ENCODE results near the gene CHST7. TPM values are rescaled to one million over a fixed set of nuclear protein-coding genes. Genes with fewer than 3 reads are reported as not detected.

Gene CHST7
- total RNA-seq, 1 donor from 2014 or later, result 15.9 TPM

- Histone ChIP-seq H3K27ac (replicated peaks) (no peak overlapping the region), H3K9me3 (replicated peaks) (no peaks in the 10 kb centered on the region), H3K36me3 (no peaks in the 10 kb centered on the region), H3K27me3 (ENCODE audit: low read depth) (no peaks in the 10 kb centered on the region), H3K4me3 (no peak overlapping the region), H3K4me1 (peaks cover 4% of the 10 kb centered on the region)
- peak; percentile 50 for TF ChIP-seq CTCF (IDR thresholded peaks at IDR 0.05; ENCODE audit: borderline replicate concordance)
- intact Hi-C loops (cut with micrococcal nuclease), result no loop called here
- no peak for DNase-seq
These were observed 18.6 kb upstream of the CHST7 start for GRCh38 chrX:46554942-46555341.

DNA sequence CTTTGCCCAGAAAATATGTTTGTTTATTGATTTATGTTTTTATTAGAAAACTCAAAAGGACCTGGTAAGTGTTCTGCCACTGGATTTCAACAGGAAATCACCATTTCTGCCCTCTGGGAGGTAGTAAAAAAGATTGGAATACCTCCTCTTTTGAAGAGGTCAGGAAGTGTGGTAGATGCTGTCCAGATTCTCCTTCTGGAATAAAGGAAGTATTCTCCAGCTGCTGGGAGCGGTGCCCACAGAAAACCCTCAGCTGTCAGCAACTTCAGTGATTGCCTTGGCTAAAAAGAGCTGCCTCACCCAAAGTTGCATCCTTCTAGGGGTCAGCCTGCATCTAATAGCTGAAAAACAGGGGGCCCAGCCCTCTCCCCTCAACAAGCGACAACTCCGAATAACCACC lies 14.5 kb upstream of the CHST7 start:
- no peak overlapping the region for H3K4me3 ChIP-seq
- no peaks in the 10 kb centered on the region for H3K9me3 ChIP-seq (replicated peaks)
- H3K27ac ChIP-seq (replicated peaks), result no peak overlapping the region
- intact Hi-C loops (cut with micrococcal nuclease), result no loop called here
- peak; percentile 24 for DNase-seq
- no peaks in the 10 kb centered on the region for H3K27me3 ChIP-seq (ENCODE audit: low read depth)
- no peak for TF ChIP-seq CTCF (IDR thresholded peaks at IDR 0.05; ENCODE audit: borderline replicate concordance)
- H3K36me3 ChIP-seq, result no peaks in the 10 kb centered on the region
- H3K4me1 ChIP-seq, result peaks cover 4% of the 10 kb centered on the region

- intact Hi-C loops (cut with micrococcal nuclease), result no loop called here
- no peaks in the 10 kb centered on the region for H3K9me3 ChIP-seq (replicated peaks)
- H3K4me1 ChIP-seq, result peaks cover 4% of the 10 kb centered on the region
- TF ChIP-seq CTCF (IDR thresholded peaks at IDR 0.05; ENCODE audit: borderline replicate concordance), result no peak
- H3K4me3 ChIP-seq, result no peak overlapping the region
- peak overlapping the region; percentile 56 for H3K27ac ChIP-seq (replicated peaks)
- H3K27me3 ChIP-seq (ENCODE audit: low read depth), result no peaks in the 10 kb centered on the region
- no peaks in the 10 kb centered on the region for H3K36me3 ChIP-seq
- no peak for DNase-seq
These were observed 11.5 kb upstream of the CHST7 start for GRCh38 chrX:46561824-46562657.

DNA sequence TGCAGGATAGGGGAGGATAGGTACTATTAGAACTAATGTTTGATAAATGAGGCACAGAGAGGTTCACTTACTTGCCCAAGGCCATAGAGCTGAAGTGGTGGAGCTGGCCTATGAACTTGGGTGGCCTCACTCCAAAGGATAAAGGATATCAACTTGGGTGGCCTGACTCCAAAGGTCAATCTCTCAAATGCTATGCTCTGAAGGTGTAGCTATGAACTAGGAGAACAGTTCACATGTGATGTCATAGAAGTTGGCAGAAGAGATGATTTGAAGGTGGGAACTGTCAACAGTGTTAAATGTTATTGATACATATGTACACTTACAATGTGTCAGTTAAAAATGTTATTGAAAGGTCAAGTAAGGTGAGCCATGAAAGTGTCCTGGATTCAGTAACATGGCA lies 6.2 kb upstream of the CHST7 start:
- H3K9me3 ChIP-seq (replicated peaks), result no peaks in the 10 kb centered on the region
- no peak for TF ChIP-seq CTCF (IDR thresholded peaks at IDR 0.05; ENCODE audit: borderline replicate concordance)
- H3K4me1 ChIP-seq, result no peaks in the 10 kb centered on the region
- H3K27ac ChIP-seq (replicated peaks), result no peak overlapping the region
- H3K36me3 ChIP-seq, result no peaks in the 10 kb centered on the region
- H3K27me3 ChIP-seq (ENCODE audit: low read depth), result no peaks in the 10 kb centered on the region
- intact Hi-C loops (cut with micrococcal nuclease), result no loop called here
- no peak overlapping the region for H3K4me3 ChIP-seq
- no peak for DNase-seq

DNA sequence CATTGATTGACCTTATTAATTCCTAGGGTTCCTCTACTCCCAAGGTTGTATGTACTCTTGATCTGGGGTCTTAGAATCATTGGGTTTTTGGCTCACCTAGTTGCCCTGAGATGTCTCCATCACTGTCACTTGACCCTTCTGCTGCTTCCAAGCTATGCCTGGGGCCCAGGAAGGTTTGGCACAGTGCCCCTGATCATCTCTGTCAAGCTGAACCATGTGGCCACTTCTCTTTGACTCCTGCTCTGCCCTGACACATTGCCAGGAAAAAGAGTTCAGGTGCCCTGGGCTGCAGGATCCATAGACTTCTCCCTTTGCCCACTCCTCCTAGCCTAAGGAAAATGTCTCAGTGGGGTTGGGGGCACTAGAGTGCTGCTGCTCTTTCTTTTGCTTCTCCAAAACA lies 3.9 kb upstream of the CHST7 start:
- TF ChIP-seq CTCF (IDR thresholded peaks at IDR 0.05; ENCODE audit: borderline replicate concordance), result no peak
- peaks cover 6% of the 10 kb centered on the region for H3K4me1 ChIP-seq
- H3K9me3 ChIP-seq (replicated peaks), result no peaks in the 10 kb centered on the region
- no peaks in the 10 kb centered on the region for H3K27me3 ChIP-seq (ENCODE audit: low read depth)
- intact Hi-C loops (cut with micrococcal nuclease), result loop anchor here (10.0 kb wide), 1 partner anchor 75 kb away; no protein-coding TSS in a partner anchor
- peak overlapping the region; percentile 33 for H3K27ac ChIP-seq (replicated peaks)
- H3K4me3 ChIP-seq, result no peak overlapping the region
- no peaks in the 10 kb centered on the region for H3K36me3 ChIP-seq
- peak; percentile 30 for DNase-seq

Data from left ventricle myocardium inferior (tissue), 1 donor.